Measurements from ENCODE around the gene LRCH1. TPM values are rescaled to one million over a fixed set of nuclear protein-coding genes. Genes with fewer than 3 reads are reported as not detected.

LRCH1 gene
- total and polyA plus RNA-seq, 2 of the 13 experiments (the other 11 are each of a cell fraction or from before 2014, with no cell fraction given), result 4.1 to 12.6 TPM

GRCh38 chr13:46607768-46608564 is 55.0 kb downstream of the LRCH1 start (continued):
- TF ChIP-seq HOXA9 (CRISPR knock-in tag; IDR thresholded peaks at IDR 0.05; ENCODE audit: borderline replicate concordance) (no peak), MXD4 (CRISPR knock-in tag; IDR thresholded peaks at IDR 0.05) (no peak), ZNF331 (CRISPR knock-in tag; IDR thresholded peaks at IDR 0.05) (peak; percentile 51; the same call in 1 of the 2 replicates), PLSCR1 (CRISPR knock-in tag; IDR thresholded peaks at IDR 0.05; ENCODE audit: borderline replicate concordance) (no peak), POGK (CRISPR knock-in tag; conservative IDR thresholded peaks at IDR 0.05) (no peak), SNAPC5 (CRISPR knock-in tag; IDR thresholded peaks at IDR 0.05; ENCODE audit: borderline replicate concordance) (no peak), TOPORS (CRISPR knock-in tag; IDR thresholded peaks at IDR 0.05) (no peak), NR2C2 (CRISPR knock-in tag; IDR thresholded peaks at IDR 0.05; ENCODE audit: borderline replicate concordance) (peak; percentile 87), RAD51 (IDR thresholded peaks at IDR 0.05; ENCODE audit: borderline replicate concordance) (no peak), ZNF30 (CRISPR knock-in tag; IDR thresholded peaks at IDR 0.05) (no peak), ZSCAN22 (CRISPR knock-in tag; IDR thresholded peaks at IDR 0.05) (no peak), ZNF24 (IDR thresholded peaks at IDR 0.05) (no peak), ADNP (CRISPR knock-in tag; IDR thresholded peaks at IDR 0.05) (no peak), AGO2 (optimal IDR thresholded peaks at IDR 0.05; ENCODE audit: low read depth, low read length) (no peak), ZNF75D (CRISPR knock-in tag; IDR thresholded peaks at IDR 0.05; ENCODE audit: borderline replicate concordance) (no peak), PAXIP1 (CRISPR knock-in tag; conservative IDR thresholded peaks at IDR 0.05) (peak; percentile 91), ZNF737 (CRISPR knock-in tag; IDR thresholded peaks at IDR 0.05; ENCODE audit: borderline replicate concordance) (no peak), MTA1 (CRISPR knock-in tag; IDR thresholded peaks at IDR 0.05; ENCODE audit: borderline replicate concordance) (no peak), U2AF1 (optimal IDR thresholded peaks at IDR 0.05; ENCODE audit: low read depth, low read length) (no peak), CHCHD3 (CRISPR knock-in tag; IDR thresholded peaks at IDR 0.05) (no peak), KLF15 (CRISPR knock-in tag; IDR thresholded peaks at IDR 0.05; ENCODE audit: borderline replicate concordance) (no peak), ZNF746 (CRISPR knock-in tag; IDR thresholded peaks at IDR 0.05) (no peak), ZZZ3 (CRISPR knock-in tag; IDR thresholded peaks at IDR 0.05; ENCODE audit: borderline replicate concordance) (no peak), KDM6A (CRISPR knock-in tag; IDR thresholded peaks at IDR 0.05; ENCODE audit: low read depth) (peak; percentile 58; the same call in 1 of the 2 replicates), ATF7-NPFF (CRISPR knock-in tag; IDR thresholded peaks at IDR 0.05; ENCODE audit: low read depth) (no peak)

Measured in HepG2 (cell line).